Brain pericyte (primary cell): ENCODE results near the gene ENTPD5.

Experiments used
- DNase-seq: peaks from one replicate; pipeline ENCODE4 v3.0.0-alpha.2; 2012; ENCODE audit warnings: low read depth, low spot score

Gene ENTPD5, protein sequence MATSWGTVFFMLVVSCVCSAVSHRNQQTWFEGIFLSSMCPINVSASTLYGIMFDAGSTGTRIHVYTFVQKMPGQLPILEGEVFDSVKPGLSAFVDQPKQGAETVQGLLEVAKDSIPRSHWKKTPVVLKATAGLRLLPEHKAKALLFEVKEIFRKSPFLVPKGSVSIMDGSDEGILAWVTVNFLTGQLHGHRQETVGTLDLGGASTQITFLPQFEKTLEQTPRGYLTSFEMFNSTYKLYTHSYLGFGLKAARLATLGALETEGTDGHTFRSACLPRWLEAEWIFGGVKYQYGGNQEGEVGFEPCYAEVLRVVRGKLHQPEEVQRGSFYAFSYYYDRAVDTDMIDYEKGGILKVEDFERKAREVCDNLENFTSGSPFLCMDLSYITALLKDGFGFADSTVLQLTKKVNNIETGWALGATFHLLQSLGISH

DNA sequence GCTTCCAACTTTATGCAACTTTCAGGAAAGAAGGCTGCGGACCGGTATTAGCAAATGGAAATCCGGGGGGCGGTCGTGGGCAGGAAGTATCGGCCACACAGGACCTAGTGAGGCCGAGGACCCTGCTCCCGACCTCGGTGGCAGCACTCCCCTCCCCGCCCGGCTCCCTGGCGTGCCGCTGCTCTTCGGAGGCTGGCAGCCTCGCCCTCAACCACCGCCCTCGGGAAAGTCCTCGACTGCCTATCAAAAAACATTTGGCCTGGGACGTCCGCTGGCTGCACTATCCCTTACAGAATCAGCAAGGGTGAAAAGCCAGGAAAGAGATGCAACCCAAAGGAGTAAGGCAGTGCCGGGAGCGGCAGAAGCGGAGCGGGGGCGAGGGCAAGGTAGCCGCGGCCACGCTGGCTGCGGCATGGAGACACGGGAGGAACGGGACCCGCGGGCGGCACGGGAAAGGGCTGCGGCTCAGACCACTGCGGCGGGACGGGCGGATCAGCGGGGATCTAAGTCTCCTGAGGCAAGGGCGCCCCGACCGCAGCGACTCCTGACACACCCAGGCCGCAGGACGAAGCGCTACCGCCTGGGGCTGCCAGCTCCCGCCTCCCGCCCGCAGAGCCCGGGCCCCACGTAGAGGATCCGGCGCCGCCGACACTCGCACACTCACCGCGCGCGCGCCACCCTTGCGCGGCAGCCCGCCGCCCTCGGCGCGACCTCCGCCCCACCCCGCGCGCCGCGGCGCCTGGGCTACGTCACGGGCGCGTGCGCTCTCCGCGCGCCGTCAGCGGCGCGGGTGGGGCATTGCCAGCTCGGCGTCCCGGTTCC, at the start of gene ENTPD5, which contains the start of gene BBOF1:
Gene ENTPD5, minus strand, starts transcription at position 703 of the 822 bp plus-strand sequence. CDS start 31,186 bp downstream, outside the sequence.
Gene BBOF1, plus strand, starts transcription at position 764 of the 822 bp plus-strand sequence. CDS start 130 bp downstream, outside the sequence.
- DNase-seq = peak; percentile 17

DNA sequence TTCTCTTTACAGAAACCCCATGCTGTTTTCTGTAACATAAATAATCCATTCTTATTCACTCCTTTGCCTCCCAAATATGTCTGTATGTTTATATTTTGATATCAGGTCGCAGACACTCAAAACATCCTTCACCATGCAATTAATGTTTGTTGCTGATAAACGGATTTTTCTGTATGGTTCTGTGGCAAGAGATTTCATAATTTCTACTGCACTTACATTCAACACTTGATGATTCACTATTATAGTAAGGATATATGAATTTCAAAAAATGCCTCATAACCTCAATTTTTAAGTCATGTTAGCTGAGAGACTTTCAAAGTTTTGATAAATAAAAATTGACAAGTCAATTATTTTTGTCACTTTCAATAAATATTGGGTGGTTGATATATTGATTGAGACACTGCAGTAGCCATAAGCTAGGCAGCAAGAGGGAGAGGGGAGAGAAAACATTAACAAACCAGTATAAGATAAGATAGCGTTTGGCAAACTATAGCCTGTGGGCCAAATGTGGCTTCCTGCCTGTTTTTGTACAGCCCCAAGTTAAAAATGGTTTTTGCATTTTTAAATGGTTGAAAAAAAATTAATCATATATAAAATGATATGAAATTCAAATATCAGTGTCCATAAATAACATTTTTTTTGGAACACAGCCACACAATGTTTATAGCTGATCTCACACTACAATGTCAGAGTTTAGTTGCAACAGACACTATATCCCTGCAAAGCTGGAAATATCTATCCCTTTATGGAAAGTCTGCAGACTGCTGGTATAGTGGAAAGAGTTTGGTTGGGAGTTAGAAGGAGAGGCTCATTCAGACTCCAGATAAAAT, 46.9 kb upstream of the ENTPD5 start:
- DNase-seq = no peak

DNA sequence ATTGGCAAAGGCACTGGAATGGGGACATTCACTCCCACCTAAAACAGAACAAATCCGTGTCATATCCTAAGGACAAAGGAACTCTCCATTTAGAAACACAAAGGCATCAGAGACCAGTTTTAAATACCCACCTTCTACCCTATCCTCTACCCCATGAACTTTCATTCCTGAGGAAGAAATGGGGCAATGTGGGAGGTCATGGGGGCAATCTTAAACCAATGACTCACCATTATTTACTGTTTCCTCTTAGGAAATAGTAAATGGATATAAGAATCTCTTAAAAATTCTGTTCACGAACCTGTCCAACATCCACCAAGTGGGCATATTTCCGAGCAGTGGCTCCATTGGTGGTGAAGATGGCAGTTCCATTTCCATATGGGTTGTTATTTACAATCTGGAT, 45.8 kb upstream of the ENTPD5 start:
- DNase-seq = no peak

DNA sequence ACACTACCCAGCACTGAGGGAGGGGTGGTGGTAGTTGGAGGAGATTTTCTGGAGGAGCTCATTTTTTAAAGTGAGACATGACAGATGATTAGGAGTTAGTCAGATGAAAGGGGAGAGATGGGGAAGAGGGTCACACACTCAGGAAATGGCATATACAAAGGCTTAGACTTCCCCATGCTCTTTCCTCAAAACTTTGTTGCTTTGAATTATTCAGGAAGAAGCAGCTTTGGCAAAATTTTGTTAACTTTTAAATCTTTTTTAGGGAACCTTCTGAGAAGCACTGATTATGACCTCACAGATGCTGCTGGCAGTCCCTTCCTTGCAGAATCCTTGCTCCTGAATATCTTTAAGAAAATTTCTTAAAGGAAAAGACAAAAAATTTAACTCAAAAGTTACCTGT, 45.3 kb upstream of the ENTPD5 start:
- DNase-seq = no peak

DNA sequence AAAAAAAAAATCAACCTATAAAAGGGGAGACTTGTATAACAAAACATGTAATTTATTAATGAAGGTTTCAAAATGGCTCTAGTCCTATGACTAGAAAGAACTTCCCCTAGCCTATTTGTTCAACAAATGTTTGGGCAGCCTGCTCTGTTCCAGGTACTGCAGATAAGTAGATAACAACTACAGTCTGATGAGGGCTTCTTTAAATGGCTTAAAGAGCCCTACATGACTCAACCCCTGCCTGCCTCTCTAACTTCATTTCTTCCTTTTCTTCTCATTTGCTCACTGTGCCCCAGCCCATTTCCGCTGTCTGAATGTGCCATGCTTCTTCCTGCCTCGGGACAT, 43.7 kb upstream of the ENTPD5 start:
- DNase-seq = no peak

DNA sequence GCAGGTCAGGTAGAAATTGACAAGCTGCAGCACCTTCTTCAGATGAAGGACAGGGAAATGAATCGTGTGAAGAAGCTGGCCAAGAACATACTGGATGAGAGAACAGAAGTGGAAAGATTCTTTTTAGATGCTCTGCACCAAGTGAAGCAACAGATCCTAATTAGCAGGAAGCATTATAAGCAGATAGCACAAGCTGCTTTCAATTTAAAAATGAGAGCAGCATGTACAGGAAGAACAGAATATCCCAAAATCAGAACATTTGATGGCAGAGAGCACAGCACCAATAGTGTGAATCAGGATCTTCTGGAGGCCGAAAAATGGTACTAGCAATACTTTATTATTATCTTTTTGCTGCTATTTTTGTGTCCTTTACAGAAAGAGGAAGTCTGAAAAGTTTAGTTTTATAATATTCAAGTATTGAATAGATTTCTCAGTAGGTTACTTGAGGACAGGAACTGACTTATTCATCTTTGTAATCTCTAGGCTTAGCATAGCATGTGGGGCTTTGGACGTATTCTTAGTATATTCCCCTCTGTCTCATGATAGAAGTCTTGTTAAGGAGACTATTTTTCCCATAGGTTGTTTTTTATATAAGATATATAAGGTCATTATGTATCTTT, 30.9 kb upstream of the ENTPD5 start:
- DNase-seq = no peak

DNA sequence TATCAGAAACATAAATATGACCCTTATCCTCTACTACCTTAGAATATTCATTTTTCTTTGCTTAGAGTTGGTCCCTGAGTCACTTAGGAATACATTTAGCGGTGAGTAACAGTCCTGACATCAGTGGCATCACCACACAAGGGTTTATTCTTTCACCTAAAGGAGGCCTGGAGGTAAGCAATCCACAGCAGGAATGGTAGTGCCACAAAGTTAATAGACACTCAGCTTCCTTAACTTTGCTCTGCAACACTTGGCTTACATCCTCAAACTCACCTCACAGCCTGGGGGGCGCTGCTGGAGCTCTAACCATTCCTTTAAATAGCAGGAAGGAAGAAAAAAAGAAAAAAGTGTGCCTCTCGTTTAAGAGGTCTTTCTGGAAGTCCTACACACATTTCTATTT, 29.2 kb upstream of the ENTPD5 start:
- no peak for DNase-seq

DNA sequence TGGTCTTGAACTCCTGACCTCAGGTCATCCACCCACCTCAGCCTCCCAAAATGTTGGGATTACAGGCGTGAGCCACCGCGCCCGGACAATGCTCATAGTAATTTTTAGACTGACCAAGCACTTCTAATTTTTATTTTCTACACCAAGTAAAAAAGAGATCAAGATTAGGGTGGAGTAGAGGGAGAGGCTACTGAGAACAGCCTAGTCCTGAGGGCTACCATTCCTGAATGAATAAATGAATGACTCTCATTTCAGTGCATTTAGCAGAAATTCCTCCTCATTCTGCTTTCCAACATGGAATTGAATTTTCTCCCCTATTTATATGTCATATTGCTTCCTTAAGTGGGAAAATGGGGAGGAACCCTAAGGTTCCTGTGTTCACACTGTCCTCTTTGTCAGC, 26.4 kb upstream of the ENTPD5 start:
- no peak for DNase-seq

DNA sequence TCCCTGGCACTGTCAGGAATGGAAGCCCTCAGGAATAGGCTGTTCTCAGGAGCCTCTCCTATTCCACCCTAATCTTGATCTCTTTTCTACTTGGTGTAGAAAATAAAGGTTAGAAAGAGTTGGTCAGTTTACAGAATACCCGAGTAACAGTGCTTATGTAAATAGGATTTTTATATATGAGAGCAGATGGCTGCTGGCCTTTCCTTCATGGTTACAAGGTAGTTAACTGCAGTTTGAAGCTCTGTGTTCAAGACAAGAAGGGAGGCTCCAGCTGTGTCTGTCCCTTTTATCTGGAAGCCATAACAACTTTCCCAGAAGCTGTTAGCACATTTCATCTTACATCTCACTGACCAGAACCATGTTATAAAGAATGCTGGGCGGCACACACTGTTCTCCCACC, 23.2 kb upstream of the ENTPD5 start:
- DNase-seq = no peak

DNA sequence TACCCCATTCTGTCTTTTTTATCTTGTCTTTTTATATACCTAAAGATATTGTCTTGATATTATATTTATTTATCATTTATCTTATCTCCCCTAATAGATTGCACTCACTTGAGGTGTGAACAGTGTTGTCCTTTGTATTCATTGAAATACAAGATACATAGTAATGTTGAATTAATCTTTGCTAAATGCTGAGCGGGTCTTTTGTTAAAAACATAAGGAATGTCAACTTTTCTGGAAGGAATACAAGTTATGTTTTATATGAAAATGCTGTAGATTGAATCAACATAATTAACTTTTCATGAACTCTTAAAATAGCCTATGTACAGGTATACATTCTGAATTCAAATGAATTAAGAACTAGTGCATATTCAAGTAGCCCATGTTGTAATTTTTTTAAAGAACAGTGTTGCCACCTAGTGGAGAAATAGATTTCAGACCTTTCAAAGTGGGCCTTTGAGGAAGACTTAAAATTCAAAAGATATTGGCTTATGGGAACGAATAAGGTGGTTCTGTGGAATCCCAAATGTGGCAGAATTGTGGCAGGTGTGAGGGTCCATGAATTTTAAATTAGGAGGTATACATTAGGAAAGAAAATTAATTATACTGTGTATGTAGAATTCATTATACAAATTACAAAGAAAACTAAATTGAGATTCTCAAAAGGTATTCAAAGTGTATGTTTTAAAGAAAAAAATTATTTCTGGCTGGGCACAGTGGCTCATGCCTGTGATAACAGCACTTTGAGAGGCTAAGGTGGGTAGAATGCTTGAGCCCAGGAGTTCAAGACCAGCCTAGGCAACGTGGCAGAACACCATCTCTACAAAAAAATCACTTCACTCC, 19.2 kb upstream of the ENTPD5 start:
- peak; percentile 11 for DNase-seq

DNA sequence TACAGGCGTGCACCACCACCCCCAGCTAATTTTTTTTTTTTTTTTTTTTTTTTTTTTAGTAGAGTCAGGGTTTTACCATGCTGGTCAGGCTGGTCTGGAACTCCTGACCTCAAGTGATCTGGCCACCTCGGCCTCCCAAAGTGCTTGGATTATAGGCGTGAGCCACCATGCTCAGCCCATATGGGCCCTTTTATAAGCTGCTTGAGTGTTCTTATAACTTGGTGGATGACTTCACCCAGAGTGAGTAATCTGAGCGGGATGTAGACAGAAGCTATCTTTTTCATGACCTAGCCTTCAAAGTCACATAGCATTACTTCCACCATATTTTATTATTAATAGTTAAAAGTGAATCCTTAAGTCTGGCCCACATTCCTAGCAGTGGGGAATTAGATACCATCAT, 16.5 kb upstream of the ENTPD5 start:
- no peak for DNase-seq

DNA sequence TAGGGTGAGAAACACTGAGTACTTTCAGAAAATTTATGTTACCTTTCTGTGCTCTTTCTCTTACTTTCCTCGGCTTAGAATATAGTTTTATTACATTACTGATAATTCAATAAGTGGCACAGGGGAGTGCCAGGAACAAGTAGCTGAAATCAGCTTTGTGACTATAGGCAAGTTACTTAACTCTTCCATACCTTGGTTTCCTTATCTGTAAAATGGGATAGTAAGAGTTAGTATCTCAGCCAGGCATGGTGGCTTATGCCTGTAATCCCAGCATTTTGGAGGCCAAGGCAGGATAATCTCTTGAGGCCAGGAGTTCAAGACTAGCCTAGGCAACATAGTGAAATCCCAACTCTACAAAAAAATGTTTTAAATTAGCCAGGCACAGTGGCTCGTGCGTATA, 15.5 kb upstream of the ENTPD5 start:
- no peak for DNase-seq

DNA sequence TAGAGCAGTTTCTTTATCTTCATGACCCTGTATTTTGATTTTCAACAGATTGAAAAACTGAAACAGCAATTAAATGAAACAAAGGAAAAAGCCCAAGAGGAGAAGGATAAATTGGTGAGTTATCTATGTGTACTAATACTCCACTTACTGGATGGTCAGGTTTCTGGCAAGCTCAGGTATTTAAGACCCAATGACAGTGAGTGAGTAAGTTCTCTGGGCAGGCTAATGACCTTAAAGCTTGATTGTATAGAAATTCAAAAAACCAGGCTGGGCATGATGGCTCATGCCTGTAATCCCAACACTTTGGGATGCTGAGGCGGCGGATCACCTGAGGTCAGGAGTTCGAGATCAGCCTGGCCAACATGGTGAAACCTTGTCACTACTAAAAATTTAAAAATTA, 10.0 kb upstream of the ENTPD5 start:
- no peak for DNase-seq

DNA sequence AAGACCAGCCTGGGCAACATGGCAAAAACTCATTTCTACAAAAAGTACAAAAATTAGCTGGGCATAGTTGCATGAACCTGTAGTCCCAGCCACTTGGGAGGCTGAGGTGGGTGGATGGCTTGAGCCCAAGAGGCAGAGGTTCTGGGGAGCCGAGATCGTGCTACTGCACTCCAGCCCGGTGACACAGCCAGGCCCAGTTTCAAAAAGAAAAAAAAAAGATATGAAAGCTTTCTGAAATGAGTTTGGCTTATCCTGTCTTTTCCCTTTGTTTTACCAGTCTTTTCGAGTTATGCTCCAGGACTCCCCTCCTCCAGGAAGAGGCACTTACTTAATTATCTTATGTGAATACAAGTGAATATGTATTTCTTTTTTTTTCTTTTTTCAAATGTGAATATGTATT, 3.3 kb upstream of the ENTPD5 start:
- DNase-seq = no peak

DNA sequence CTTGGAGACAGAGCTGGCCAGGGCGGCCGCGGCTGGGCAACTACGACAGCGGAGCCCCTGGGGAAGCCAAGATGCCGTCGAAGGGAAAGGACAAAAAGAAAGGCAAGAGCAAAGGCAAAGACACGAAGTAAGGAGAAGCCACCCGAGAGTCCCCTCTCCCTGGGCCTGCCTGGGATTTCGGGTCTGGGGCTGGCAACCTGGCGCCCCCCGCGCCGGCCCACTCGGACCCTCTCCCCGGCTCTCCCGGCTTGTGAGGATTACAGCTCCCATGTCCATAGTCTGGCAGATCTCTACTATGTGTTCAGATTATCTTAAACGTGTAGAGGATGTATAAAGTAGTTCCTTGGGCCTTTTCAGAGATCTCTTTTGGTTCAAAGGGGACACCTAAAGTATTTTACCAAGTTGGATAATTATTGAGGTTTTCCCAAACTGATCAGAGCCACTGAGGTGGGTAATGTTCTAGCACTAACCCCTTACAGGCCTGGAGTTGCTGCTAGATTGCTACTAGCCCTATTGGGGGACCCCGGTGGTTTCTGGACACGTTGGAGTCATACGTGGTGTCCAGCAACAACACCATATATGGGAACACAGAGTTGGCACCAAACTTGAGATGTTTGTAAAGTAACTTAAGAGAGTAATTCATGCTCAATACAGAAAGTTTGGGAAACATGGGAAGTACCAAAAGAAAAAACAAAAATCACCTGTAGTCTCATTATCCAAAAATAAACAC, 485 bp upstream of the ENTPD5 start:
- DNase-seq = peak; percentile 8

DNA sequence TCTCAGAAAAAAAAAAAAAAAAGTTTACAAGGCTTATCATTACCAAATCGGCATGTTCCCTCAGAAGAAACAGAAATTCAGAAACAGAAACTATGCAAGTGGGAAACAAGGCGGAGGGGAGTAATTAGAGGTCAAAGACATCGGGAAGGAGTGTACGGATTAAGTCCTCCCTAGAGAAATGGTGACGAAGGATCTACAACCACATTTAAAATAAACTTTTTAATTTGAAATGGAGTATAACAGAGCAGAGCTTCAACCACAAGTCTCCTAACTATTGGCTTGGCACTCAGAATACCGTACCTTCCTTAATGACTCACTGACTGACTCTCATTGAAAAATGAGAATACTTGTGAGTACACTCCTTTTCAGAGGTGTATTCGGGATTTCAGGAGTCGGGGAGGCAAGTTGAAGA, 908 bp downstream of the ENTPD5 start:
- peak; percentile 10 for DNase-seq

DNA sequence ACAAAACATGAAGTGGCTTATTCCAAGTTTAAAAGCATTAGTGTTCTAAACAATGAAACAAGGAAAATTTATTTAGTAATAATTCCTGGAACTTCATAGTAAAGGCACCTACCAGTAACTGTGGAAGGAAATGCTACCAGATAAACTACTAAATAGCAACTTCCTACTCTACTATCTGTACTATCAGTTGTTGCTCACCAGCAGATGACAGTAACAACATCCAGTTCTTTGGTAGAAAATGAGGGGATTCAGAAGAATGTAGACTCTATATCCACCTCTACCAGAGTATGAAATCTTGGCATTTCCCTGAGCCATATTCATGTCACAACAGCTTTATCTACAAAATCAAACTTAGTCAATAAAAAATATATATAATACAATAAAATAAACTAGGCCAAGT, 3.1 kb downstream of the ENTPD5 start:
- no peak for DNase-seq

DNA sequence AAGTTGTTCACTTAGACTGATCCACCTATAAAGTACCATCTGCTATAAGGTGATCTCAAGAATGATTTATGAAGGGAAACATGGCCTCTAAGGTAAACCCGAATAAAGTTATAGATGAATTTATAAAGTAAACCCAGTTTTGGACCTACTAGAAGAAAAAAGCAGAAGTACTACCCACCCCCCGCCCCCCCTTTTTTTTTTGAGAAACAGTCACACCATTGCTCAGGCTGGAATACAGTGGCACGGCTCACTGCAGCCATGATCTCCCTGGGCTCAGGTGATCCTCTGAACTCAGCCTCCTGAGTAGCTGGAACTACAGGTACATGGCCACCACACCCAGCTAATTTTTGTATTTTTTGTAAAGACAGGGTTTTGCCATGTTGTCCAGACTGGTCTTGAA, 3.9 kb downstream of the ENTPD5 start:
- no peak for DNase-seq

DNA sequence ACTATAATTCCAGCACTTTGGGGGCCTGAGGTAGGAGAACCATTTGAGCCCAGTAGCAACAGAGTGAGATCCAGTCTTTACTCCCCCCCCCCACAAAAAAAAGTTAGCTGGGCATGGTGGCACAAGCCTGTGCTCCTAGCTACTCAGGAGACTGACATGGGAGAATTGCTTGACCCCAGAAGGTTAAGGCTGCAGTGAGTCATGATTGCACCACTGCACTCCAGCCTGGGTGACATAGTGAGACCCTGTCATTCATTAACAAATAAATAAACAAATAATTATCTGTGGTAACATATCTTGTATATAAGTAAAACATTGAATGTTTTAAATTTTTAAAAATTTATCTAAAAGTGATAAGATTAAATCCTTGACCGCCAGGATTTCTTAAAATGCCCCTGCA, 4.8 kb downstream of the ENTPD5 start:
- DNase-seq = no peak
